Naive B cell (primary cell): ENCODE results near the gene DOP1A. TPM values are rescaled to one million over a fixed set of nuclear protein-coding genes. Genes with fewer than 3 reads are reported as not detected.
A peak's percentile ranks its signal among the peaks of the same experiment; 100 is the strongest.

Experiments
- ATAC-seq, 2 donors: fragments of 150-1000 bp; cut with Tn5 transposase; 2 replicates each; pipeline ENCODE4 v1.10.0; 2021; ENCODE audit warnings: low read depth in 2 of 2, mild to moderate bottlenecking in 2 of 2, moderate library complexity in 2 of 2
- DNase-seq: peaks from one replicate; pipeline ENCODE4 v3.0.0; 2022
- H3K27ac Mint-ChIP-seq, 6 donors: one replicate each; pipeline ENCODE4 v1.8.0; 2020 to 2022; ENCODE audit warnings: mild to moderate bottlenecking in 6 of 6, mixed read lengths in 6 of 6, moderate library complexity in 5 of 6, inconsistent platforms in 2 of 6
- H3K27me3 Mint-ChIP-seq, 3 donors: one replicate each; pipeline ENCODE4 v1.8.0; 2021 to 2022; ENCODE audit warnings: mixed read lengths in 3 of 3, mild to moderate bottlenecking in 1 of 3
- H3K36me3 Mint-ChIP-seq, 2 donors: one replicate each; pipeline ENCODE4 v1.8.0; 2020 to 2022; ENCODE audit warnings: mixed read lengths in 2 of 2, inconsistent platforms in 1 of 2, mild to moderate bottlenecking in 1 of 2
- H3K4me1 Mint-ChIP-seq, 3 donors: one replicate each; pipeline ENCODE4 v1.8.0; 2020 to 2022; ENCODE audit warnings: mixed read lengths in 3 of 3, inconsistent platforms in 1 of 3, mild to moderate bottlenecking in 1 of 3, moderate library complexity in 1 of 3
- H3K4me3 Mint-ChIP-seq, 8 donors: one replicate each; pipeline ENCODE4 v1.8.0; 2020 to 2022; ENCODE audit warnings: mild to moderate bottlenecking in 8 of 8, mixed read lengths in 8 of 8, moderate library complexity in 8 of 8, inconsistent platforms in 2 of 8
- H3K9me3 Mint-ChIP-seq, 7 donors: one replicate each; pipeline ENCODE4 v1.8.0; 2020 to 2022; ENCODE audit warnings: mixed read lengths in 7 of 7, mild to moderate bottlenecking in 5 of 7, inconsistent platforms in 2 of 7, moderate library complexity in 1 of 7
- polyA plus RNA-seq, 6 donors: library from polyadenylated mRNA; unstranded; fragments of 300-500 nt; fragmentation: Illumina TruSeq; gene quantifications; one replicate each; pipeline ENCODE4 v1.2.3, GENCODE V29; 2021; ENCODE audit warnings: low read depth in 6 of 6

Gene DOP1A
- polyA plus RNA-seq, 6 donors from 2014 or later = 0.14 to 7.7 (median 5.2) TPM

DNA sequence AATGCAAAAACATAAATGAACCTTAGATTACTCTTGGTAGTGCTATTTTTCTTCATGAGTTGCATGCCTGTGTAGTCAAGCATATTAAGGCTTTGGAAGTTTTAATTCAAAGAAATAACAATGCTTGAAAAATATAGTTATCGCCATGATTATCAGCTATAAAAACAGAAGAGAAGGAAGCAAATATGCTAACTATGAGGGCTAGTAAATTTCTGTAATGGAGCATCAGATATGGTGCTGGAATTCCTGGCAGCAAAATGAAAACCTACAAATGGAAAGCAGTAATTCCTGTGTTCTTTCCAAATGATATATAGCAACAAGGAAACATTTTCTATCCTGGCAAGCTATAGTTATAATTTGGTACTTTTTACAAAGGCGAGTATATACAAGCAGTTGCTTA is 29.7 kb downstream of the DOP1A start:
- no peak overlapping the region for H3K4me3 Mint-ChIP-seq
- ATAC-seq (no peak), DNase-seq (no peak)
- peaks cover 0 to 5% (median 3%) of the 10 kb centered on the region in 7 donors for H3K9me3 Mint-ChIP-seq
- peaks cover 3 to 11% (median 4%) of the 10 kb centered on the region in 3 donors for H3K4me1 Mint-ChIP-seq
- H3K27ac Mint-ChIP-seq = no peak overlapping the region
- no peaks in the 10 kb centered on the region for H3K27me3 Mint-ChIP-seq
- H3K36me3 Mint-ChIP-seq = peaks cover 13 to 23% of the 10 kb centered on the region in 2 donors

DNA sequence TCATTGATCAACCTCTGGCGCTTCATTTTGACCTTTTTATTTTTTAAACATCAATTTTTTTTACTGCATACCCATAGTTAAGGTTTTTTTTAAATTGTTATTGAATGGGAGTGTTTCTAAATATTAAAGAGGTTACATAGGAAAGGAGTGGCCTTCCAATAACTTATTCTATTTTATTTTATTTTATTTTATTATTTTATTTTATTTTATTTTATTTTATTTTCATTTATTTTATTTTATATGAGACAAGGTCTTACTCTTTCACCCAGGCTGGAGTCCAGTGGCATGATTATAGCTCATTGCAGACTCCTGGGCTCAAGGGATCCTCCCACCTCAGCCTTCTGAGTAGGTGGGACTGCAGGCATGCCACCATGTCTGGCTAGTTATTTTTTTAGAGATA is 30.2 kb downstream of the DOP1A start:
- H3K27ac Mint-ChIP-seq = no peak overlapping the region
- ATAC-seq (no peak), DNase-seq (no peak)
- H3K4me3 Mint-ChIP-seq = no peak overlapping the region
- peaks cover 0 to 5% (median 3%) of the 10 kb centered on the region in 7 donors for H3K9me3 Mint-ChIP-seq
- H3K27me3 Mint-ChIP-seq = no peaks in the 10 kb centered on the region
- peaks cover 18 to 28% of the 10 kb centered on the region in 2 donors for H3K36me3 Mint-ChIP-seq
- H3K4me1 Mint-ChIP-seq = peaks cover 3 to 11% (median 4%) of the 10 kb centered on the region in 3 donors

DNA sequence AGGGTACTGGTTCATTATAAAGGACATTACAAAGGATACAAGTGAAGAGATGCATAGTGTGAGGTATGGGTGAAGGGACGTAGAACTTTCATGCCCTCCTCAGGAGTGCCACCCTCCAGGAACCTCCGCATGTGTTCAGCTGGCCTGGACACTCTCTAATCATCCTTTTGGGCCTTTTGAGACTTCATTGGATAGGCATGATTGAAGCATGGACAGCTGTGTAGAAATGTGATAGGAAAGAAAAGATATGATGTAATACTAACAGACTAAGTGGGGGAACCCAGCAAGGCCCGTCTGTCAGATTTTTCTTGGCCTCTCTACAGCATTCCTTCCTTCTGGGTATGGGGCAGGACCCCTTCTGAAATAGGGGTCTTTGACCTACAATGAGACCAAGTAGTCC is 31.1 kb downstream of the DOP1A start:
- ATAC-seq (no peak), DNase-seq (no peak)
- H3K4me3 Mint-ChIP-seq = no peak overlapping the region

DNA sequence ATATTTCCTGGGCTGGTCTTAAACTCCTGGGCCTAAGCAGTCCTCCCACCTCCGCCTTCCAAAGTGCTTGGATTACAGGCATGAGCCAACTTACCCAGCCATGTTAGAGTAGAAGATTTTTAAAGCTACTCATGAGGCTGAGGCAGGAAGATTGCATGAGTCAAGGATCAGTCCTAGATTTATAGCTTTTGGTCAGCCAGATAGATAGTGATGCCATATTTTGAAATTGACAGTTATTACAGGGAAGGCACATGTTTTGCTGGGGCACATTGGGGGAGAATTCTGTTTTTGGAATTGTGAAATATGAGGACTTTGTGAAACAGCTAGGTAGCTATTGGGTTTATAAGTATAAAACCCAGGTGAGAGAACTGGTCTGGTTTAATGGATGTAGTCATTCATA is 40.9 kb downstream of the DOP1A start:
- no peak overlapping the region for H3K27ac Mint-ChIP-seq

More for the DNA sequence above, 31.1 kb downstream of the DOP1A start:
- H3K27me3 Mint-ChIP-seq = no peaks in the 10 kb centered on the region
- H3K36me3 Mint-ChIP-seq = peaks cover 26 to 36% of the 10 kb centered on the region in 2 donors
- no peak overlapping the region for H3K27ac Mint-ChIP-seq
- H3K4me1 Mint-ChIP-seq = peaks cover 3 to 11% (median 4%) of the 10 kb centered on the region in 3 donors
- peaks cover 0 to 10% (median 4%) of the 10 kb centered on the region in 7 donors for H3K9me3 Mint-ChIP-seq

DNA sequence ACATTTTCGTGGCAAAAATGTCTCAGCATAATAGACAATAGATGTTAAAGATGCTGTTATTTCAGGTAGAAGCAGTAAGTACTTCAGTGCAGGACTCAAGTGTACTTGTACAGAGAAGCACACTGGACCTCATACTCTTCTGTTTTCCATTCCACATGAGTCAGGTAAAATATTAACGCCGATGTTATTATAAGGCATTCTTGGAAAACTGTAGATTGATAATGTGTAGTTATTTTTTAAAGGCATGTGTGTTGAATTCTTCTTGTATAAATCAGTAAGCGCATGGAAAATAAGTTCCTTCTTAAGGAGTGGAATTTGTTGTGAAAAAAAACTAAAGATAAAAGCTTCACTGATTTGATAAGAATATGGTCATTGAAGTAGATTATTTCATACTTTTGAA is 45.8 kb downstream of the DOP1A start:
- ATAC-seq = no peak
- Mint-ChIP-seq H3K36me3 (peaks cover 0 to 7% of the 10 kb centered on the region in 2 donors), H3K4me1 (peaks cover 4 to 11% (median 10%) of the 10 kb centered on the region in 3 donors)

More for the DNA sequence above, 40.9 kb downstream of the DOP1A start:
- H3K27me3 Mint-ChIP-seq = no peaks in the 10 kb centered on the region
- DNase-seq (no peak), ATAC-seq (no peak)
- H3K4me3 Mint-ChIP-seq = no peak overlapping the region
- peaks cover 4 to 11% (median 10%) of the 10 kb centered on the region in 3 donors for H3K4me1 Mint-ChIP-seq
- H3K9me3 Mint-ChIP-seq = peaks cover 3 to 17% (median 14%) of the 10 kb centered on the region in 7 donors
- peaks cover 15 to 23% of the 10 kb centered on the region in 2 donors for H3K36me3 Mint-ChIP-seq

DNA sequence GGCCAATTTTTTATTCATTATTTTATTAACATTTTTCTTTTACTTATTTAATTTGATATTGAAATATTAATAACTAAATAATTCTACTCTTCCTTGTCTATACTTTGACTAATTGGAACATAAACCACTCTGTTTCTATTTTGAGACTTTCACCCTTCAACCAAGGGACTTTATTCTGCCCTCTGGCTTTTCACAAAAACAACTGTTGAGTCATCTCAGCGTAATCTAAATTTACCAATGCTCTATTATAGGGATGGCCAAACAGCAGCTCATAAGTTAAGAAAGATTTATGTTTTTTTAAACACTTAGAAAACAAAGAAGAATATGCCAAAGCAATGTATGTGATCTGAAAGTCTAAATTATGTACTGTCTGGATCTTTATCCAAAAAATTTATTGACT is 46.7 kb downstream of the DOP1A start:
- Mint-ChIP-seq H3K4me3 (no peak overlapping the region), H3K9me3 (no peaks in the 10 kb centered on the region), H3K4me1 (peaks cover 4 to 11% (median 10%) of the 10 kb centered on the region in 3 donors), H3K36me3 (peaks cover 2 to 7% of the 10 kb centered on the region in 2 donors), H3K27ac (peak overlapping the region in 1 of 6 donors; percentile 24), H3K27me3 (no peaks in the 10 kb centered on the region)
- no peak for DNase-seq
- ATAC-seq = no peak

More for the DNA sequence above, 45.8 kb downstream of the DOP1A start:
- Mint-ChIP-seq H3K9me3 (no peaks in the 10 kb centered on the region), H3K27me3 (no peaks in the 10 kb centered on the region), H3K4me3 (no peak overlapping the region), H3K27ac (peak overlapping the region in 1 of 6 donors; percentile 44)
- no peak for DNase-seq

DNA sequence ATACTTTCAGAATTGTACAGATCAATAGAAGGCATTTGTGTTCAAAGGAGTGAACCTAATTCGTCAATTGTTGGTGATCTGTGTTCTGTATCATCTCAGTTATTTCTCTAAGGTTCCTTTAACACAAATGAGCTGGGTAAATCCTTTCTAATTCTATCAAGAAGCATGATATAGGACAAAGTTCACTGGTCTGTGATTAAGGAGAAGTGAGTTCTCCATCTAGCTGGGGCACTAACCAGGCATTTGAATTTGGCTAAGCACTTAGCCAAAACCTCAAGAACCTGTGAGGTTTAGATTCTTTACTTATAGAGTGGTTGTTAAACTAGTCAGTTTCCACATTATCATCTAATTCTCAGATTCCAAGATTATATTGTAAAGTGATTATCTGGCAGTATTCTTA is 50.3 kb downstream of the DOP1A start:
- H3K36me3 Mint-ChIP-seq = peaks cover 0 to 5% of the 10 kb centered on the region in 2 donors
- no peaks in the 10 kb centered on the region for H3K9me3 Mint-ChIP-seq
- no peaks in the 10 kb centered on the region for H3K27me3 Mint-ChIP-seq
- no peaks in the 10 kb centered on the region for H3K4me1 Mint-ChIP-seq
- DNase-seq (no peak), ATAC-seq (no peak)
- no peak overlapping the region for H3K27ac Mint-ChIP-seq
- no peak overlapping the region for H3K4me3 Mint-ChIP-seq

DNA sequence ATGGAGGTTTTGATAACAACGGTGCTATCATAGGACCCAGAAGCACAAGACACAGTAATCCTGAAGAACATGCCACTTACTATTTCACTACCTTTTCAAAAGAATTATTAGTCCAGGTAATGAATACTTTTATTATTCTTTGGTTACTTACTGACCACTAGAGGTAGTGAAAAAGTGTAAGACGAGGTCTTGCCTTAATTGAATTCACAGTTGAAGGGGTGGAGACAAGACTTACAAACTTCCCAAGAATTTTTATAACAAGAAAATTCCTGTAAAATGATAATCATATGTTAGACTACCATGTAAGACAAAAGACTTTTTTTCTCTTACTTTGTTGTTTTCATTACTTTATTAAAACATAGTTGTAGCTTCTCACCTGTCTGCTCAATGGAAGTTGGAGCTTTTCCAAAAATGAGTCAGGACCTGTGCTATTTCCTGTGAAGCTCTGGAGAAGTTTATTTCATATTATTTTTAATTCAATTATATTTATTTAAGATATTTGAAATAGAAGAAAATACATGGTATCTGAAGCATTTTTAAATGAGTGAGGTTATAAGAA is 52.4 kb downstream of the DOP1A start:
- no peaks in the 10 kb centered on the region for H3K9me3 Mint-ChIP-seq
- peaks cover 9 to 18% of the 10 kb centered on the region in 2 donors for H3K36me3 Mint-ChIP-seq
- H3K27me3 Mint-ChIP-seq = no peaks in the 10 kb centered on the region
- peaks cover 0 to 5% (median 0%) of the 10 kb centered on the region in 3 donors for H3K4me1 Mint-ChIP-seq
- no peak for DNase-seq
- no peak overlapping the region for H3K4me3 Mint-ChIP-seq
- no peak overlapping the region for H3K27ac Mint-ChIP-seq
- ATAC-seq = no peak

DNA sequence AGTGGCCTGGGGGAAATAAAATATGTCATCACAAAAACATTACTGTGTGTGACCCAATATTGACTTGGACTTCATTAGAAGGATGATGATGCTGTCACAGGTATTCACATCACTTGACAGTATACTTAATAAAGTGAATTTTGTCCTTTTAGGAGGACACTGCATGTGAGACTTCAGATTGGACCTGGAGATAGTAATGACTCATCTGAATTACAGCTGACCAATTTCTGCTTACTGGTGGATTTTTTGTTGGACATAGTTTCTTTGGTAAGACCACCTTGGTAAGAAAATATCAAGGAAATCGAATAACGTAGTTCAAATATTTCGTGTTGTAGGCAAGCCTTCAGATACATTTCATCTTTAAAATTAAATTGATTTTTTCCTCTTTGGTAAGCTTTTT is 57.1 kb downstream of the DOP1A start:
- Mint-ChIP-seq H3K27me3 (no peaks in the 10 kb centered on the region), H3K4me1 (peaks cover 0 to 5% (median 0%) of the 10 kb centered on the region in 3 donors), H3K9me3 (no peaks in the 10 kb centered on the region)

DNA sequence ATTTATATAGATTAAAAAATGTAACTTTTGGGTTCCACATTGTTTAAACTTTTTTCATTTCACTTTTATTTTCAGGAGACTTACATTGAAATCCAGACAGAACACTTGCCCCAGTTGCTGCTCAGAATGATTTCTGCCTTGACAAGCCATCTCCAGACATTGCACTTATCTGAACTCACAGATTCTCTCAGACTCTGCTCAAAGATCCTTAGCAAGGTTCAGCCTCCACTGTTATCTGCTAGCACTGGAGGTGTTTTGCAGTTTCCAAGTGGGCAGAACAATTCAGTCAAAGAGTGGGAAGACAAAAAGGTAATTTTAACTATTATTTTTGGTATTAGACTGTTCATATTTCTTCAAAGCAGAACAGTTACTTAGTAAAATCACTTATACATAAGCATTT is 58.0 kb downstream of the DOP1A start:
- Mint-ChIP-seq H3K27ac (no peak overlapping the region), H3K27me3 (no peaks in the 10 kb centered on the region), H3K4me3 (no peak overlapping the region), H3K36me3 (peaks cover 31 to 42% of the 10 kb centered on the region in 2 donors), H3K4me1 (peaks cover 0 to 5% (median 0%) of the 10 kb centered on the region in 3 donors), H3K9me3 (no peaks in the 10 kb centered on the region)
- ATAC-seq (no peak), DNase-seq (no peak)

More for the DNA sequence above, 57.1 kb downstream of the DOP1A start:
- Mint-ChIP-seq H3K36me3 (peaks cover 26 to 34% of the 10 kb centered on the region in 2 donors), H3K4me3 (no peak overlapping the region), H3K27ac (peak overlapping the region in 1 of 6 donors; percentile 6)
- DNase-seq (no peak), ATAC-seq (no peak)

DNA sequence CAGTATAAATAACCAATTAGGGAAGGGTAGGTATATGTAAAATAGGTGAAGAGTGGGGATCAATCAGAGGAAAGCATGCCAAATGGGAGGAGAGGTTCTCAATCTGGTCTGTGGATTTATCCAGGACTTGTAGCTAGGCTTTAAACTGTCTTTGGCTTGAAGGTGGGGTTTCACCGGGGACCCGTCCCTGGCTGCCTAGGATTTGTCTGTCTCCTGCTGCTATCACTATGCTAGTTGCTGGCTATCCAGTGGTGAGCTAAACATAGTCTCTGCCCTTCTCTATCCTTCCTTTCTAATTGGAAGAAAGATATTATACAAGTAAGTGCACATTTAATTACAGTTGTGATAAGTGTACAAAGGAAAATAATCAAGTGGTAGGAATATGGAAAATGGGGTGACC is 58.8 kb downstream of the DOP1A start:
- Mint-ChIP-seq H3K4me3 (no peak overlapping the region), H3K36me3 (peaks cover 34 to 43% of the 10 kb centered on the region in 2 donors), H3K27me3 (no peaks in the 10 kb centered on the region), H3K9me3 (no peaks in the 10 kb centered on the region), H3K27ac (no peak overlapping the region), H3K4me1 (peaks cover 0 to 5% (median 0%) of the 10 kb centered on the region in 3 donors)
- ATAC-seq (no peak), DNase-seq (no peak)

DNA sequence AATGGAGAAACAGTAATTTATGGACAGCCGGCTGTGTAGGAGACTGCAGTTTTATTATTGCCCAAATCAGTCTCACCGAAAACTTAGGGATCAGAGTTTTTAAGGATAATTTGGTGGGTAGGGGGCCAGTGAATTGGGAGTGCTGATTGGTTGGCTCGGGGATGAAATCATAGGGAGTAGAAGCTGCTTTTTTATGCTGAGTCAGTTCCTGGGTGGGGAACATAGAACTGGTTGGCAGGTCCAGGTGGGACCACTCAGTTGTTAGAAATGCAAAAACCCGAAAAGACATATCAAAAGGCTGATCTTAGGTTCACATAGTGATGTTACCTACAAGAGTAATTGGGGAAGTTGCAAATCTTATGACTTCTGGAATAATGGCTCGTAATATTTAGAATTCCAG is 59.3 kb downstream of the DOP1A start:
- Mint-ChIP-seq H3K36me3 (peaks cover 34 to 43% of the 10 kb centered on the region in 2 donors), H3K27ac (peak overlapping the region in 2 of 6 donors; percentile 26 to 61), H3K4me1 (peaks cover 0 to 5% (median 0%) of the 10 kb centered on the region in 3 donors), H3K9me3 (no peaks in the 10 kb centered on the region), H3K4me3 (no peak overlapping the region), H3K27me3 (no peaks in the 10 kb centered on the region)
- ATAC-seq (no peak), DNase-seq (no peak)

DNA sequence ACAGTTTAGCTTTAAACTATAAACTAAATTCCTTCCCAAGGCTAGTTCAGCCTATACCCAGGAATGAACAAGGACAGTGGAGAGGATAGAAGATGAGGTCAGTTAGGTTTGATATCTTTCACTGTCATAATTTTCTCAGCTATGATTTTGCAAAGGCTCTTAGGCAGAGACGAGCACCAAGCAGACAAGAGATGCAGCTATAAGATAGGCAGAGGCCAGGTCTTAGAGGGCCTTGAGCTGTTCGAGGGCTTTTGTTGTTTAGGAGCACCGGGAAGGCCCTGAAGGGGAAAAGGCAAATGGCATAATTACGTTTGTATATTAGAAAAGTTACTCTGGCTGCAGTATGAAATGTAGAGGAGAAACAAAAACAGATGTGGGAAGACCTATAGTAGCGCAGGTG is 59.8 kb downstream of the DOP1A start:
- no peak overlapping the region for H3K4me3 Mint-ChIP-seq
- H3K9me3 Mint-ChIP-seq = no peaks in the 10 kb centered on the region
- no peak overlapping the region for H3K27ac Mint-ChIP-seq
- no peak for ATAC-seq
- no peaks in the 10 kb centered on the region for H3K27me3 Mint-ChIP-seq
- DNase-seq = no peak
- H3K4me1 Mint-ChIP-seq = peaks cover 0 to 5% (median 0%) of the 10 kb centered on the region in 3 donors
- peaks cover 34 to 47% of the 10 kb centered on the region in 2 donors for H3K36me3 Mint-ChIP-seq

DNA sequence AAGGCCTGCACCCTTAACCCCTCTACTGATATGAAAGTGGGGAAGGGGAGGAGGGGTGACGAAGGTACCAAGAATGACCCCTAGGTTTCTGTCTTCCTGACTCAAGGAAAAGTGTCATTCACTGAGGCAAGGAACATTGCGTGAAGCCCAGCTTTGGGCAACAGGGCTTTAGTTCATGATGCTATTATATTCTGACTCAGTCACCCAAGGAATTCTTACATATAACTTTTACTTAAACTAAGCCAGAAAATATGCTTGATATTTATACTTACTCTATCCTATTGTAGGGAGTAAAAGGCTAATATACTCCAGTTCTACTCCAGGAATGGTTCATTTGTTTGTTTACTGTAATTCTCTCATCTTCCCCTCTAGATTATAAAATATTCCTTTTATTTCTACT is 60.5 kb downstream of the DOP1A start:
- Mint-ChIP-seq H3K9me3 (no peaks in the 10 kb centered on the region), H3K4me3 (no peak overlapping the region), H3K27ac (peak overlapping the region in 1 of 6 donors; percentile 39), H3K4me1 (peaks cover 0 to 5% (median 0%) of the 10 kb centered on the region in 3 donors), H3K27me3 (no peaks in the 10 kb centered on the region), H3K36me3 (peaks cover 34 to 47% of the 10 kb centered on the region in 2 donors)
- ATAC-seq (no peak), DNase-seq (no peak)
